Tibial nerve (tissue), 3 donors: Measurements from ENCODE around the gene EPS8L3.

ENCODE experiments used
- CTCF ChIP-seq, 5 experiments: fragments of 200-600 bp in 3 of 5; fragments of 450-650 bp in 2 of 5; sonication (generic) in 3 of 5; IDR thresholded peaks; one replicate each; pipeline ENCODE4 v1.5.1; 2016 to 2019; ENCODE audit warnings: antibody characterized with exemption in 5 of 5, mild to moderate bottlenecking in 3 of 5, moderate library complexity in 2 of 5
- POLR2A ChIP-seq, 2 donors: fragments of 450-650 bp; IDR thresholded peaks; one replicate each; pipeline ENCODE4 v1.6.1; 2017; ENCODE audit warnings: antibody characterized with exemption in 2 of 2, mild to moderate bottlenecking in 2 of 2, moderate library complexity in 2 of 2

DNA sequence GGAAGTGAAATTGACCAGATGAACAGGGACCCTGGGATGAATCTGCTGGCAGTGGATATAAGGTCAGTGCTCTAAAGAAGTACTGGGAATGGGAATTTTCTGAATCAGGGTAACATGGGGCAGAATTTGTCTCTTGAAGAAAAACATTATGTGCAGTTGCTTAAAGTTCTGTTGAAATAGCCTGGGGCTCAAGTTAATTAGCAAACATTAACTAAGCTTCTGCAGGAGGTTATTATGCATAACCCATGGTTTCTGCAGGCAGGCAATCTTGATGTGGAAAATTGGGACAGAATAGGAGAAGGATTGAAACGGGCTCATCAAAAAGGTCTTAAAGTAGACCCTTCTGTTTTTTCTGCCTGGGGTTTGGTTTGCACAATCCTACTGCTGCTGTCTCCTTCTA, 37.7 kb downstream of the EPS8L3 start:
- no peak for TF ChIP-seq CTCF (IDR thresholded peaks at IDR 0.05)
- TF ChIP-seq POLR2A (IDR thresholded peaks at IDR 0.05) = no peak
